ENCODE data around the gene POLE.
A peak's percentile ranks its signal among the peaks of the same experiment; 100 is the strongest.

Gene POLE

DNA sequence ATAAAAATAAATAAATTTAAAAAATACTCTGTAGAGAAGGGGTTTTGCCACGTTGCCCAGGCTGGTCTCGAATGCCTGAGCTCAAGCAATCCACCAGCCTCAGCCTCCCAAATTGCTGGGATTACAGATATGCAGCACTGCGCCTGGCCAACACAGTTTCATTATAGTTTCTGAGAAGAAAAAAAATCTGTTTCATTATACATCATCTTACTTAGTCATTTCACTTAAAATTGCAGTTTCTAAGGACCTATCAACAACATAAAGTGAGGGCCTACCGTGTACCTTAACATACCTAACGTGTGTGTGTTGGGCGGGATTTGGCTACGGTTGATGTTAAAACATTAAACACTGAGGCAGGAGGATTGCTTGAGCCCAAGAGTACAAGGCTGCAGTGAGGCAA is 40.3 kb downstream of the POLE start:
- DNase-seq = no peak
- no peak overlapping the region for H3K4me3 ChIP-seq (ENCODE audit: control insufficient read depth in 1 of 7, extremely low read depth in 1 of 7, insufficient read depth in 4 of 7, low read depth in 2 of 7, low read length in 6 of 7)
- no peak overlapping the region for H3K27ac ChIP-seq (ENCODE audit: insufficient read depth in 1 of 2, low read depth in 1 of 2, low read length in 2 of 2, poor library complexity in 1 of 2, severe bottlenecking in 2 of 2)
- H3K4me1 ChIP-seq (ENCODE audit: control extremely low read depth in 1 of 4, control insufficient read depth in 4 of 4, insufficient read depth in 4 of 4, low read length in 3 of 4) = no peaks in the 10 kb centered on the region
- H3K9me3 ChIP-seq (ENCODE audit: control extremely low read depth in 1 of 5, control insufficient read depth in 4 of 5, insufficient read depth in 2 of 5, low read depth in 1 of 5, low read length in 4 of 5) = no peaks in the 10 kb centered on the region
- peaks cover 20 to 89% (median 63%) of the 10 kb centered on the region in 4 experiments for H3K36me3 ChIP-seq (ENCODE audit: control insufficient read depth in 4 of 4, insufficient read depth in 4 of 4, low read length in 3 of 4)
- ChIA-PET CTCF (interaction anchor here (1.2 kb wide), 2 partner anchors 8 to 10 kb away, joined by 4 to 7 read pairs; no protein-coding TSS in a partner anchor), POLR2A (no interaction called here)
- 100% methylated on average over 4 of the region's 7 CpGs for WGBS (ENCODE audit: insufficient coverage)
- no peaks in the 10 kb centered on the region for H3K27me3 ChIP-seq (replicated peaks in 2 of 5; ENCODE audit: control insufficient read depth in 4 of 5, insufficient read depth in 5 of 5, low read length in 4 of 5)

DNA sequence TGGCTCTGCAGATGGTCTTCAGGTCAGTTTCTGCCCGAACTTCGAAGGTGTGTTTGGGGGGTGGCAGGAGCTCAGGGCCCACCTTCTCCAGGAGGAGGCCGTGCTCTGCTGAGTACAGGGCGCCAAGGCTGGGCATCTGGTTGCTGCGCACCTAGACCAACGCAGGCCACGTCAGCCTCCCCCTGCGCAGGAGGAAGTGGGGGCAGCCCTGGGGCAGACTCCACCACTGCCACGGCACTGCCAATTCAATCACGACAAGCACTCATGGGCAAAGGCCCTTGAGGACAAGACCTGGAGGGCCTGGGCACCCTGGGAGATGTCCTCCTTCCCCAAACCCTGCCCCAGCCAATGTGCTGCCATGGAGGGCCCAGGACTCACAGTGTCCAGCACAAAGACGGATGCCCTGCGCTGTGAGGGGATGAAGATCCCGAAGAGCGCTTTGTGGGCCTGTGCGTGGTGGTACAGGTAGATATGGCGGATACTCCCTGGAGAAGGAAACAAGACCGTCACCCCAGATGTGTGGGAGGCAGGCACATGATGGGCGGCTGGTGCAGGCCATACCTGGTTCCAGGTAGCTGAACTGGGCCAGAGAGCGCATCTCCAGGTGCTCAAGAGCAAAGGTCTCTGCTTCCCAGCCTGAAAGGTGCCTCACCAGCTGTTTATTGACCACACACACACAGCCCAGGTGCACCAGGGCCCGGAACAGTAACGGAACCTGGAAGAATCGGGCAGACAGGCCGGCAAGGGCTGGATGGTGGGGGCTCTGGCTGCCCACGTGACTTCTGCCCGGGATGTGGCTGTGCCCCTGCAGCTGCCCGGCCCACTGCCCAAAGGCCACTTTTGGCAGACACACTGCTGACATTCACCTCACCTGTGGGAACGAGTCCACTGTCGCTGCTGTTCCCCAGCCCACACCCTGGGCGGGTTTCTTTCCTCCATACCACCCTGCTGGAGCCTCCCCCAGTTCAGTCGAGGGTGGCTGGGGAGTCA is 44.0 kb downstream of the POLE start:
- POLR2A ChIA-PET = no interaction called here
- CTCF ChIA-PET = interaction anchor here (0.9 to 2.7 kb wide), 3 partner anchors 14 to 43 kb away, joined by 3 to 10 read pairs (median 4); no protein-coding TSS in a partner anchor
- Histone ChIP-seq H3K36me3 (ENCODE audit: control insufficient read depth in 4 of 4, insufficient read depth in 4 of 4, low read length in 3 of 4) (peaks cover 11 to 88% (median 61%) of the 10 kb centered on the region in 4 experiments), H3K4me1 (ENCODE audit: control extremely low read depth in 1 of 4, control insufficient read depth in 4 of 4, insufficient read depth in 4 of 4, low read length in 3 of 4) (peaks cover 0 to 11% (median 2%) of the 10 kb centered on the region in 4 experiments), H3K4me3 (ENCODE audit: control insufficient read depth in 1 of 7, extremely low read depth in 1 of 7, insufficient read depth in 4 of 7, low read depth in 2 of 7, low read length in 6 of 7) (no peak overlapping the region), H3K9me3 (ENCODE audit: control extremely low read depth in 1 of 5, control insufficient read depth in 4 of 5, insufficient read depth in 2 of 5, low read depth in 1 of 5, low read length in 4 of 5) (no peaks in the 10 kb centered on the region), H3K27ac (ENCODE audit: insufficient read depth in 1 of 2, low read depth in 1 of 2, low read length in 2 of 2, poor library complexity in 1 of 2, severe bottlenecking in 2 of 2) (no peak overlapping the region), H3K27me3 (replicated peaks in 2 of 5; ENCODE audit: control insufficient read depth in 4 of 5, insufficient read depth in 5 of 5, low read length in 4 of 5) (no peaks in the 10 kb centered on the region)
- 97% methylated on average over 23 of the region's 30 CpGs for WGBS (ENCODE audit: insufficient coverage)
- DNase-seq = no peak

DNA sequence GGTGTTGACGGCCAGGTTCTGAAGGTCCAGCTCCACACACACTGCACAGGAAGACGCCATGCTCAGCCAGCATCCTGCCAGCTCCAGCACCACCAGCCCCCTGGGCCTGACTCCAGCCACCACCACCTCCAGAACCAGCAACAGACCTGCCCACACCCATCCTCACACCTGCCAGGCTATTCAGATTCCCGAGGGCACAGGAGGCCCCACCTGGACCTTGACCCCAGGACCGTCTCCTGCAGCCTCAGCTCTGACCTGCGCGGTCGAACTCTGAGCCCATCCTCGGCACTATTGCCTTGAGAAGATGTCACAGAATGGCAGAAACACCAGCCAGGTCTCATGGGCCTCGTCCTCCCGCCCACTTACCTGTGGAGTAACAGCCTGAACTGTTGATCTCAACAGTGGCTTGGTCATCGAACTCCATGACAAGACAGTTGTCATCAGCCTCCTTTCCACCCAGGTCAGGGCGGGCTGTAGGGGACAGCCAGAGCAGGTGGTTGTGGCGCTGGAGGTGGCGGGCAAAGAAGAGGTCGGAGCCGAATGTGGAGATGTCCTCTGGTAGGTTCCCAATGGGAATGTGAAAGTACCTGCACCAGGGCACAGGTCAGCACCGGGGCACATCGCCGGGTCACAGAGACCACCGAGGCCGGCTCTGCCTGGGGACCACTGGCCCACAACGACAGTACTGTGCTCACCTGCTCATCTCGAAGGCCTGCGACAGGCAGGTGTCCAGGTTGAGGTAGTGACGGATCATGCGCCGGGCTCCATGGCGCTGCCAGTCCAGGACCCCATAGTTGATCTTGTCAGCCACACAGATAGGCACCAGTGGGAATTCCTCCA is 45.1 kb downstream of the POLE start:
- CTCF ChIA-PET = interaction anchor here (4.6 to 5.8 kb wide), 2 partner anchors 14 to 42 kb away, joined by 28 to 29 read pairs; no protein-coding TSS in a partner anchor
- no peak overlapping the region for H3K4me3 ChIP-seq (ENCODE audit: control insufficient read depth in 1 of 7, extremely low read depth in 1 of 7, insufficient read depth in 4 of 7, low read depth in 2 of 7, low read length in 6 of 7)
- H3K36me3 ChIP-seq (ENCODE audit: control insufficient read depth in 4 of 4, insufficient read depth in 4 of 4, low read length in 3 of 4) = peaks cover 4 to 88% (median 62%) of the 10 kb centered on the region in 4 experiments
- WGBS (ENCODE audit: insufficient coverage) = 97% methylated on average over 27 of the region's 28 CpGs
- H3K4me1 ChIP-seq (ENCODE audit: control extremely low read depth in 1 of 4, control insufficient read depth in 4 of 4, insufficient read depth in 4 of 4, low read length in 3 of 4) = peaks cover 0 to 11% (median 2%) of the 10 kb centered on the region in 4 experiments
- POLR2A ChIA-PET = interaction anchor here (0.5 kb wide), 1 partner anchor 19 kb away, joined by 3 read pairs; no protein-coding TSS in a partner anchor
- H3K27ac ChIP-seq (ENCODE audit: insufficient read depth in 1 of 2, low read depth in 1 of 2, low read length in 2 of 2, poor library complexity in 1 of 2, severe bottlenecking in 2 of 2) = no peak overlapping the region
- H3K27me3 ChIP-seq (replicated peaks in 2 of 5; ENCODE audit: control insufficient read depth in 4 of 5, insufficient read depth in 5 of 5, low read length in 4 of 5) = no peaks in the 10 kb centered on the region
- no peak for DNase-seq
- H3K9me3 ChIP-seq (ENCODE audit: control extremely low read depth in 1 of 5, control insufficient read depth in 4 of 5, insufficient read depth in 2 of 5, low read depth in 1 of 5, low read length in 4 of 5) = no peaks in the 10 kb centered on the region

DNA sequence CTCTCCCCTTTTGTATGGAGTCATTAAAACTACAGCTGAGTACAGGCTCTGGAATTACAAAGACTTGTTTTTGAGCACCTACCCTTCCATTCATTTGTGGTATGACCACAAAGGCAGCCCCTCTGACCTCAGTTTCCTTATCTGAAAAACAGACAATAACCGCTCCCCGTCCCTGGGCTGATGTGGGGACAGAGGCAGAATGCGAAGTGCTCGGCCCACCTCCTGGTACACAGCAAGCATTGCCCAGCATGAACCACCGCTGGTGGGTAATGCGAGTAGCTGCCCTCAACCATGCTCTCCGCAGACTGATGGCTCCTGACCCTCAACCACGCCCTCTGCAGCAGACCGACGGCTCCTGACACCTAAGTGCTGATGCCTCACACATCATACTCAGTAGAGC is 46.2 kb downstream of the POLE start:
- DNase-seq = peak in 1 of 3 donors; percentile 42
- Histone ChIP-seq H3K9me3 (ENCODE audit: control extremely low read depth in 1 of 5, control insufficient read depth in 4 of 5, insufficient read depth in 2 of 5, low read depth in 1 of 5, low read length in 4 of 5) (no peaks in the 10 kb centered on the region), H3K27ac (ENCODE audit: insufficient read depth in 1 of 2, low read depth in 1 of 2, low read length in 2 of 2, poor library complexity in 1 of 2, severe bottlenecking in 2 of 2) (no peak overlapping the region), H3K4me3 (ENCODE audit: control insufficient read depth in 1 of 7, extremely low read depth in 1 of 7, insufficient read depth in 4 of 7, low read depth in 2 of 7, low read length in 6 of 7) (no peak overlapping the region), H3K36me3 (ENCODE audit: control insufficient read depth in 4 of 4, insufficient read depth in 4 of 4, low read length in 3 of 4) (peaks cover 6 to 89% (median 61%) of the 10 kb centered on the region in 4 experiments), H3K27me3 (replicated peaks in 2 of 5; ENCODE audit: control insufficient read depth in 4 of 5, insufficient read depth in 5 of 5, low read length in 4 of 5) (no peaks in the 10 kb centered on the region), H3K4me1 (ENCODE audit: control extremely low read depth in 1 of 4, control insufficient read depth in 4 of 4, insufficient read depth in 4 of 4, low read length in 3 of 4) (peaks cover 0 to 13% (median 2%) of the 10 kb centered on the region in 4 experiments)
- 77% methylated on average over 10 of the region's 10 CpGs for WGBS (ENCODE audit: insufficient coverage)
- ChIA-PET POLR2A (no interaction called here), CTCF (interaction anchor here (0.7 to 5.8 kb wide), 4 partner anchors 8 to 41 kb away, joined by 3 to 29 read pairs (median 16); no protein-coding TSS in a partner anchor)

DNA sequence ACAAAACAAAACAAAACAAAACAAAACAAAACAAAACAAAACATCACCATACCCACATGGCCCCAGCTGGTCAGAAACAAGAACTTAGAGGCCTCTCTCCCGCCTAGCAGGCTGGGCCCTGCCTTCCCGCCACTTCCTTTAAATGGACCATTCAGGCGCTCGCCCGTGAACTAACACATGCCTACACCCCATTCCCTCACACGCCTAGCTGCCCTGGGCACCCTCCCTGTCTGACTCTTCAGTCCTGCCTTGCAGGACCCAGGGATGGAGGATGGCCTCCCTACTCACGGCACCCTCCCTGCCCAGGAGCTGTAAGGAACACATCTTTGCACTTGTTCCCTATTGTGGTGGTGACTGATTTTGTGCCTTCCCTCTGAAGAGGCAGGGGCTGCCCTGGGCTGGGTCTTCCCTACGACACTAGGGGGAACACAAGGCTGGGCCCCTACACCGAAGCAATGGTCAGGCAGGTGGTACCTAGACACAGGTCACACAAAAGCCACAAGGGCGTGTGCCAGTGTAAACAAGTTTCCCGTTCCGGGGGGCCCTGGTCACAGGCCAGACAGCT is 47.1 kb downstream of the POLE start:
- peaks cover 10 to 90% (median 63%) of the 10 kb centered on the region in 4 experiments for H3K36me3 ChIP-seq (ENCODE audit: control insufficient read depth in 4 of 4, insufficient read depth in 4 of 4, low read length in 3 of 4)
- peak in 1 of 3 donors; percentile 32 for DNase-seq
- no peak overlapping the region for H3K4me3 ChIP-seq (ENCODE audit: control insufficient read depth in 1 of 7, extremely low read depth in 1 of 7, insufficient read depth in 4 of 7, low read depth in 2 of 7, low read length in 6 of 7)
- peaks cover 0 to 14% (median 2%) of the 10 kb centered on the region in 4 experiments for H3K4me1 ChIP-seq (ENCODE audit: control extremely low read depth in 1 of 4, control insufficient read depth in 4 of 4, insufficient read depth in 4 of 4, low read length in 3 of 4)
- H3K9me3 ChIP-seq (ENCODE audit: control extremely low read depth in 1 of 5, control insufficient read depth in 4 of 5, insufficient read depth in 2 of 5, low read depth in 1 of 5, low read length in 4 of 5) = no peaks in the 10 kb centered on the region
- H3K27ac ChIP-seq (ENCODE audit: insufficient read depth in 1 of 2, low read depth in 1 of 2, low read length in 2 of 2, poor library complexity in 1 of 2, severe bottlenecking in 2 of 2) = no peak overlapping the region
- POLR2A ChIA-PET = no interaction called here
- CTCF ChIA-PET = interaction anchor here (1.7 to 5.8 kb wide), 4 partner anchors 8 to 40 kb away, joined by 4 to 29 read pairs (median 16); no protein-coding TSS in a partner anchor
- H3K27me3 ChIP-seq (replicated peaks in 2 of 5; ENCODE audit: control insufficient read depth in 4 of 5, insufficient read depth in 5 of 5, low read length in 4 of 5) = no peaks in the 10 kb centered on the region
- 88% methylated on average over 11 of the region's 12 CpGs for WGBS (ENCODE audit: insufficient coverage)

DNA sequence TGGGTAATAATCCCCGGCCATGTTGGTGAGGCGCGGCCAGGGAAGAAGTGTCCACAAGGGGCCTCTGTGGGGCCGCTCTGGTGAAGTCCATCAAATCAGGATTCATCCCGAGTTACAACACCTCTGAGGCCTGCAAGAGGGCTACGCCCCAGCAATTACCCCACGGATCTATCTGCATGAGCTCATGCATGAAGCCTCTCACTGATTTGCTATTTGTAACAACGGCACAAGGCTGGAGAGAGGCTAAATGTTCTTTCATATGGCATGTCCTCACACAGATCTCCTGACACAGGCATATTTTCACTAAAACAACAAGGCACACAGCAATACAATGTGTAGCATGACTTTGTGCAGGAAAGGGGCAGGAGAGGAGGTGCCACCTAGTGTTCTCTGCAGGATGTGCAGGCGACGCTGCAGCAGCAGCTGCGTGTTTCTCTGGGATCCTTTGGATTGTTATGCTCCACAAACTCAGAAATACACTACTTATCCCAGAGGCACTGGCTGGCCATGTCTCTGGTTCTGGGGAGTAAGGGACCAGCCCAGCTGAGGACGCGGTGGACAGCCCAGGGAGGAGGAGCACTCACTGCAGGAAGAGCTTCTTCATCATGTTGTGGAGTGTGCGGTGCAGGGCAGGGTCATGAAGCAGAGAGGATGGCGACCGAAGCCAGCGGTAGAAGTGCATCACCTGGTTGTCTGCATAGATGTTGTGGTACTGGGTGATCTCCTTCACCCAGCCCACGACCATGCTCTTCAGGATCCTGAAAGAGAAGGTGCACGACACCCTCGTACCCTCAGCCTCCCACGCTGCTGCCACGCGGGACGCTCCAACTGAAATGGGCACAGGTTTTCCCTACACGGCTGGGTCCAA is 48.4 kb downstream of the POLE start:
- peak in 1 of 3 donors; percentile 43 for DNase-seq
- WGBS (ENCODE audit: insufficient coverage) = 93% methylated on average over 19 of the region's 25 CpGs
- H3K36me3 ChIP-seq (ENCODE audit: control insufficient read depth in 4 of 4, insufficient read depth in 4 of 4, low read length in 3 of 4) = peaks cover 12 to 95% (median 72%) of the 10 kb centered on the region in 4 experiments
- ChIA-PET CTCF (interaction anchor here (1.1 to 5.8 kb wide), 12 partner anchors 9 to 81 kb away, joined by 3 to 29 read pairs (median 8); no protein-coding TSS in a partner anchor), POLR2A (no interaction called here)
- H3K9me3 ChIP-seq (ENCODE audit: control extremely low read depth in 1 of 5, control insufficient read depth in 4 of 5, insufficient read depth in 2 of 5, low read depth in 1 of 5, low read length in 4 of 5) = no peaks in the 10 kb centered on the region
- H3K27me3 ChIP-seq (replicated peaks in 2 of 5; ENCODE audit: control insufficient read depth in 4 of 5, insufficient read depth in 5 of 5, low read length in 4 of 5) = no peaks in the 10 kb centered on the region
- H3K27ac ChIP-seq (ENCODE audit: insufficient read depth in 1 of 2, low read depth in 1 of 2, low read length in 2 of 2, poor library complexity in 1 of 2, severe bottlenecking in 2 of 2) = no peak overlapping the region
- no peak overlapping the region for H3K4me3 ChIP-seq (ENCODE audit: control insufficient read depth in 1 of 7, extremely low read depth in 1 of 7, insufficient read depth in 4 of 7, low read depth in 2 of 7, low read length in 6 of 7)
- H3K4me1 ChIP-seq (ENCODE audit: control extremely low read depth in 1 of 4, control insufficient read depth in 4 of 4, insufficient read depth in 4 of 4, low read length in 3 of 4) = peaks cover 0 to 14% (median 2%) of the 10 kb centered on the region in 4 experiments
